ENCODE measurements around the gene ARID3B. TPM values are rescaled to one million over a fixed set of nuclear protein-coding genes. Genes with fewer than 3 reads are reported as not detected.

ARID3B gene
- total and polyA plus RNA-seq, 9 donors: 1.2 to 4.9 (median 2.7) TPM

- Histone ChIP-seq H3K27ac (no peak overlapping the region), H3K36me3 (no peaks in the 10 kb centered on the region), H3K27me3 (no peaks in the 10 kb centered on the region), H3K4me3 (no peak overlapping the region), H3K4me1 (ENCODE audit: insufficient read depth) (no peaks in the 10 kb centered on the region), H3K9me3 (no peaks in the 10 kb centered on the region)
- TF ChIP-seq EP300 (IDR thresholded peaks at IDR 0.05) (no peak), CTCF (IDR thresholded peaks at IDR 0.05) (no peak), POLR2A (IDR thresholded peaks at IDR 0.05) (no peak)
- 60 to 71% (median 60%) methylated on average over 2 of the region's 2 CpGs for WGBS, 3 donors
- intact Hi-C loops (cut with DNase I): loop anchor here in 3 of 4 donors (2.0 to 10.0 kb wide), 6 partner anchors 133 to 311 kb away; no protein-coding TSS in a partner anchor
- DNase-seq: no peak
Observed at GRCh38 chr15:74633781-74634180, 92.8 kb downstream of the ARID3B start.

- TF ChIP-seq EP300 (IDR thresholded peaks at IDR 0.05) (no peak), CTCF (IDR thresholded peaks at IDR 0.05) (peak; percentile 26 to 75 (median 72))
- DNase-seq: peak in 3 of 5 donors; percentile 59 to 71 (median 61)
- no peaks in the 10 kb centered on the region for H3K4me1 ChIP-seq (ENCODE audit: insufficient read depth)
- intact Hi-C loops (cut with DNase I): loop anchor here in 3 of 4 donors (2.0 to 10.0 kb wide), 4 partner anchors 132 to 310 kb away; no protein-coding TSS in a partner anchor
- H3K36me3 ChIP-seq: no peaks in the 10 kb centered on the region
- WGBS, 3 donors: 17 to 27% (median 19%) methylated on average over 5 of the region's 5 CpGs
- no peaks in the 10 kb centered on the region for H3K9me3 ChIP-seq
- no peak overlapping the region for H3K27ac ChIP-seq
- H3K4me3 ChIP-seq: no peak overlapping the region
- H3K27me3 ChIP-seq: no peaks in the 10 kb centered on the region
Observed at GRCh38 chr15:74635228-74635627, 94.2 kb downstream of the ARID3B start.

- Histone ChIP-seq H3K9me3 (no peaks in the 10 kb centered on the region), H3K27me3 (no peaks in the 10 kb centered on the region), H3K4me1 (ENCODE audit: insufficient read depth) (no peaks in the 10 kb centered on the region), H3K27ac (no peak overlapping the region), H3K4me3 (no peak overlapping the region), H3K36me3 (no peaks in the 10 kb centered on the region)
- no peak for TF ChIP-seq EP300 (IDR thresholded peaks at IDR 0.05)
- no peak for TF ChIP-seq CTCF (IDR thresholded peaks at IDR 0.05)
- TF ChIP-seq POLR2A (IDR thresholded peaks at IDR 0.05): no peak
- no peak for DNase-seq
- intact Hi-C loops (cut with DNase I): loop anchor here in 3 of 4 donors (5.0 to 10.0 kb wide), 3 partner anchors 130 to 308 kb away; no protein-coding TSS in a partner anchor
- WGBS, 3 donors: 50 to 80% (median 60%) methylated on average over 1 of the region's 1 CpG
Observed at GRCh38 chr15:74636984-74637383, 96.0 kb downstream of the ARID3B start.

- Histone ChIP-seq H3K4me3 (no peak overlapping the region), H3K27me3 (no peaks in the 10 kb centered on the region), H3K27ac (no peak overlapping the region), H3K4me1 (ENCODE audit: insufficient read depth) (peaks cover 7% of the 10 kb centered on the region), H3K36me3 (no peaks in the 10 kb centered on the region), H3K9me3 (no peaks in the 10 kb centered on the region)
- no peak for DNase-seq
- 46 to 83% (median 67%) methylated on average over 1 of the region's 1 CpG for WGBS, 3 donors
- TF ChIP-seq POLR2A (IDR thresholded peaks at IDR 0.05) (no peak), EP300 (IDR thresholded peaks at IDR 0.05) (no peak), CTCF (IDR thresholded peaks at IDR 0.05) (no peak)
- intact Hi-C loops (cut with DNase I): no loop called here
Observed at GRCh38 chr15:74641151-74641550, 100.1 kb downstream of the ARID3B start.
